ENCODE data around the gene WNT11.

WNT11 gene

DNA sequence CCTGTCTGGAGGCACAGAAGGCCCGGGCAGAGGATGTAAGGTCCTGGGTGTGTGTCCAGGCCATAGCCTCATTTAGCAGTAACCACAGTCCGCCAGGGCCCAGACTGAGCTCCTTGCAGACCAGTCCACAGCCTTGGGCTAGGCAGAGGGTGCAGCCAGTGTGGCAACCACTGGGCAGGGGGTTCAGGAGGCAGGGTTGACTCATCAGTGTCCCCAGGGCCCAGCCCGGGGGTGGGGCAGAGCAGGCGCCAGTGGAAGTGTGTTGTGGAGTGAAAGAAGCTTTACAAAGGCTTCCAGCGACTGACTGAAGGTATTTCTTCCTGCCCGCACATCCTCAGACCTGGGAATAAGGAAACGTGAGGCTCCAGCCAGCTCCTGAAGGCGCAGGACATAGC is 27.7 kb upstream of the WNT11 start:
- DNase-seq, result no peak
- H3K27ac ChIP-seq, result no peak overlapping the region
- TF ChIP-seq, protein P1, sequence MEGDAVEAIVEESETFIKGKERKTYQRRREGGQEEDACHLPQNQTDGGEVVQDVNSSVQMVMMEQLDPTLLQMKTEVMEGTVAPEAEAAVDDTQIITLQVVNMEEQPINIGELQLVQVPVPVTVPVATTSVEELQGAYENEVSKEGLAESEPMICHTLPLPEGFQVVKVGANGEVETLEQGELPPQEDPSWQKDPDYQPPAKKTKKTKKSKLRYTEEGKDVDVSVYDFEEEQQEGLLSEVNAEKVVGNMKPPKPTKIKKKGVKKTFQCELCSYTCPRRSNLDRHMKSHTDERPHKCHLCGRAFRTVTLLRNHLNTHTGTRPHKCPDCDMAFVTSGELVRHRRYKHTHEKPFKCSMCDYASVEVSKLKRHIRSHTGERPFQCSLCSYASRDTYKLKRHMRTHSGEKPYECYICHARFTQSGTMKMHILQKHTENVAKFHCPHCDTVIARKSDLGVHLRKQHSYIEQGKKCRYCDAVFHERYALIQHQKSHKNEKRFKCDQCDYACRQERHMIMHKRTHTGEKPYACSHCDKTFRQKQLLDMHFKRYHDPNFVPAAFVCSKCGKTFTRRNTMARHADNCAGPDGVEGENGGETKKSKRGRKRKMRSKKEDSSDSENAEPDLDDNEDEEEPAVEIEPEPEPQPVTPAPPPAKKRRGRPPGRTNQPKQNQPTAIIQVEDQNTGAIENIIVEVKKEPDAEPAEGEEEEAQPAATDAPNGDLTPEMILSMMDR (IDR thresholded peaks at IDR 0.05; ENCODE audit: low read depth, low read length, missing control alignments), result no peak
- in situ Hi-C loops (cut with HindIII; ENCODE audit: low pct_ligation_motif_present, low sequenced_read_pairs), result no loop called here
- H3K36me3 ChIP-seq (replicated peaks), result no peaks in the 10 kb centered on the region
- peaks cover 2% of the 10 kb centered on the region for H3K27me3 ChIP-seq (replicated peaks)
- no peak overlapping the region for H3K4me3 ChIP-seq (ENCODE audit: low read depth, low read length)

DNA sequence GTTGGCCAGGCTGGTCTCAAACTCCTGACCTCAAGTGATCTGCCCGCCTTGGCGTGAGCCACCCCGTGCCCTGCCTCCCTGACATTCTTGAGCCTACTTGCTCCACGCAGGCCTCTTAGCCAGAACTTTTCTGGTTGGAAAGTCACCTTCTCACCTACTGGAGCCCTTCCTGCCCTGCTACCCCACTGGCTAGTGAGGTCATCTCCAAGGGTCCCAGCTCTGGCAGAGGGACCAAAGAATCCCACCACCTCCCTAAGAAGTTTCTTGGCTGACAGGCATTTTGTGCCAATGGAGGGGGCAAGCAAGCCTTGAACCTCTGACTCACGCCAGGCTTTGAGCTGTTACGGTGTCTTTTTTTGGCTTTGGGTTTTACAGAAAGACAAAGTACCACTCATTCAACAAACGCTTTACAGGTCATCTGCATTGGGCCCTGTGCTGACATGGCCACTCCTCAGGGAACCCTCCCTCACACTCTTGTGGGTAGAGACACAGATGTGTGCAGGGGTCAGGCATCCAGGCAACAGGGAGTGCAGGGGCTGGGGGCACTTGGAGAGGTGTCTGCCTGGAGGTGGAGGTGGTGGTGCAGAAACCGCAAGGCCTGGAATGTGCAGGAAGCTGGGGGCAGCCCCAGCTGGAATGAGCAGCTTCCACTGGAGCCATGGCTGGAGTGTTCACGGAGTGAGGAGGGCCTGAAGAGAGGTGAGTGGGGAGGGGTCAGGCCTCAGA is 27.1 kb upstream of the WNT11 start:
- Histone ChIP-seq H3K36me3 (replicated peaks) (no peaks in the 10 kb centered on the region), H3K4me3 (ENCODE audit: low read depth, low read length) (no peak overlapping the region), H3K27ac (no peak overlapping the region), H3K27me3 (replicated peaks) (peaks cover 2% of the 10 kb centered on the region)
- no peak for DNase-seq
- TF ChIP-seq, protein P1 (IDR thresholded peaks at IDR 0.05; ENCODE audit: low read depth, low read length, missing control alignments), result no peak
- in situ Hi-C loops (cut with HindIII; ENCODE audit: low pct_ligation_motif_present, low sequenced_read_pairs), result no loop called here

DNA sequence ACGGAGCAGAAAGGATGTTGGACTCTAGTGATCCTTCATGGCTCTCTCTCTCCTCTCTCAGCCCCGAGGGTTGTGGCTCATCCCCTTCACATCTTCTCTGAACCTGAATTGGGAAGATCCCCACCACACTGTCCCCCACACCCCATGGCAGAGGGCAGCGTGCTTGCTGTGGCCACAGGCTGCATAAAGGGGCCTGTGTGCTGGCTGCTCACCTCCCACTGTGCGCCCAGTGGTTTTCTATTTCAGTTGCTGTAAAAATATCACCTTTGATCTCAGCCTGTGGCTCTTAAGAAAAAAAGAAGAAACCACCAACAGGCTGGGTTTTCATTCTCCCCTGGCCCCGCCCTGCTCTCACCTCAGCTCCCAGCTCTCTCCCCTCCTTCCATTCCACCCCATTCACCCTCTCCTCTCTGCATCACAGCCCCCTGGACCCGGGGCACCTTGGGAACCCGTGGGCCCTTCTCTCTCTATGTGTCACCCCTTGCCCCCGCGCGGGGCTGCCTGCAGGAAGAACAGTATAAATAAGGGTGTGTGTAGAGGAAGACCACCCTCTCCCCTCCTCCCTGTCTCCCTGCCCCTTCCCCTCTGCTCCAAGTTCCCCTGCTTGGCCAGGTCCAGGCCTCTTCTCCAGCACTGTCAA is 25.8 kb upstream of the WNT11 start:
- no peak overlapping the region for H3K4me3 ChIP-seq (ENCODE audit: low read depth, low read length)

DNA sequence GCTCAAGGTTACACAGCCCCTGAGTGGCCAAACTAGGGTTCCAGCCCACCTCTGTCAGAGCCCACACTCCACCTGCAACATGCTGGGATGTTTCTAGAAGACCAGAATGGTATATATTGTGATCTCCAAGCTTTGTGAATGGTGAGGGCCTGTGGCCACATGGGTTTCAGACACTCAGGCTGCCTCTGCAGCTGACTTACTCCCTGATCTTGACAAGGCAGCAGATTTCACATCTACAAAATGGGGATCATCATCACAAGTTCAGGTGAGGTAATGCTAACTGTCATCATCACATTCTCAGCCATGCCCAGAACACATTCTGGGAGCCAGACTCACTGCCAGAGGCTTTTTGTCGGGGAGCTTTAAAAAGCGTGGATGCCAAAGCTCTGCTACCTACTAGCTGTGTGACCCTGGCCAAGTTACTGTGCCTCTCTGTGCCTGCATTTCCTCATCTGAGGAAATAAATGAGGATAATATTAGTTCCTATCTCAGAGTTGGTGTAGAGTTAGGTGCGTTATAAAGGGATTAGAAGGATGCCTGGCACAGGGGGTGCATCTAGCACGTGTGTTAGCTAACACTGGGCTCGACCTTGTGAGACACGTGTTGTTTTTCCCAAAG is 24.9 kb upstream of the WNT11 start:
- Histone ChIP-seq H3K27ac (no peak overlapping the region), H3K36me3 (replicated peaks) (no peaks in the 10 kb centered on the region), H3K27me3 (replicated peaks) (peaks cover 2% of the 10 kb centered on the region), H3K4me3 (ENCODE audit: low read depth, low read length) (no peak overlapping the region)
- TF ChIP-seq, protein P1 (IDR thresholded peaks at IDR 0.05; ENCODE audit: low read depth, low read length, missing control alignments), result no peak
- in situ Hi-C loops (cut with HindIII; ENCODE audit: low pct_ligation_motif_present, low sequenced_read_pairs), result no loop called here
- DNase-seq, result no peak

More for the DNA sequence above, 25.8 kb upstream of the WNT11 start:
- no peaks in the 10 kb centered on the region for H3K36me3 ChIP-seq (replicated peaks)
- no peak overlapping the region for H3K27ac ChIP-seq
- TF ChIP-seq, protein P1 (IDR thresholded peaks at IDR 0.05; ENCODE audit: low read depth, low read length, missing control alignments), result no peak
- in situ Hi-C loops (cut with HindIII; ENCODE audit: low pct_ligation_motif_present, low sequenced_read_pairs), result no loop called here
- DNase-seq, result no peak
- H3K27me3 ChIP-seq (replicated peaks), result peaks cover 2% of the 10 kb centered on the region

DNA sequence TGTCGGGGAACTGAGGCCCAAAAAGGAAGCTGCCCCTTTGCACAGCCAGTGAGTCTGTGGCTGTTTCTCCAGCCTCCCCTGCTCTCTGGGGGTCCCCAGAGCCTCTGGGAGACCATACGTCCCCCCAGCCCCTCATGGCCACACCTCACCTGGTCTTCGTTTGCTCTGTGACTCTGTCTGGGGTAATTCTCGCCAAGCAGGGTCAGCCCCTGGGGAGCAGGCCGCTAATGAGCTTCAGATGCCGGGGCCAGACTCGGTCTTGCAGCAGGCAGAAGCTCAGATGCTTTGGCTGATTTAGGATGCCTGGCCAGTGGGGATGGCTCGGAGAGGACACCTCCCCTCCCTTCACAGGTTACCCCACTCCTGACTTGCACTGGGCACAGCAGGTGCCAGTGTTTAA is 24.1 kb upstream of the WNT11 start:
- Histone ChIP-seq H3K27me3 (replicated peaks) (peaks cover 2% of the 10 kb centered on the region), H3K4me3 (ENCODE audit: low read depth, low read length) (no peak overlapping the region), H3K36me3 (replicated peaks) (no peaks in the 10 kb centered on the region), H3K27ac (no peak overlapping the region)
- DNase-seq, result no peak
- in situ Hi-C loops (cut with HindIII; ENCODE audit: low pct_ligation_motif_present, low sequenced_read_pairs), result no loop called here
- TF ChIP-seq, protein P1 (IDR thresholded peaks at IDR 0.05; ENCODE audit: low read depth, low read length, missing control alignments), result no peak

Data from brain microvascular endothelial cell (primary cell).